Astrocyte of the spinal cord (primary cell): ENCODE measurements around the gene ADCY5.

Experiments
- DNase-seq: peaks from one replicate; pipeline ENCODE4 v3.0.0; 2011; ENCODE audit warnings: low read depth, low spot score
- H3K4me3 ChIP-seq: 2 replicates; pipeline ENCODE4 v1.5.1; 2011; ENCODE audit warnings: low read depth, mild to moderate bottlenecking, low read length, moderate library complexity
- CTCF ChIP-seq: IDR thresholded peaks from 2 replicates; pipeline ENCODE4 v1.5.1; 2012; ENCODE audit warnings: low read depth, mild to moderate bottlenecking, low read length, inconsistent platforms
- in situ Hi-C: cut with HindIII; loops from 2 replicates; pipeline ENCODE4 v1.10.0; 2017; ENCODE audit warnings: low sequenced_read_pairs

ADCY5 gene

DNA sequence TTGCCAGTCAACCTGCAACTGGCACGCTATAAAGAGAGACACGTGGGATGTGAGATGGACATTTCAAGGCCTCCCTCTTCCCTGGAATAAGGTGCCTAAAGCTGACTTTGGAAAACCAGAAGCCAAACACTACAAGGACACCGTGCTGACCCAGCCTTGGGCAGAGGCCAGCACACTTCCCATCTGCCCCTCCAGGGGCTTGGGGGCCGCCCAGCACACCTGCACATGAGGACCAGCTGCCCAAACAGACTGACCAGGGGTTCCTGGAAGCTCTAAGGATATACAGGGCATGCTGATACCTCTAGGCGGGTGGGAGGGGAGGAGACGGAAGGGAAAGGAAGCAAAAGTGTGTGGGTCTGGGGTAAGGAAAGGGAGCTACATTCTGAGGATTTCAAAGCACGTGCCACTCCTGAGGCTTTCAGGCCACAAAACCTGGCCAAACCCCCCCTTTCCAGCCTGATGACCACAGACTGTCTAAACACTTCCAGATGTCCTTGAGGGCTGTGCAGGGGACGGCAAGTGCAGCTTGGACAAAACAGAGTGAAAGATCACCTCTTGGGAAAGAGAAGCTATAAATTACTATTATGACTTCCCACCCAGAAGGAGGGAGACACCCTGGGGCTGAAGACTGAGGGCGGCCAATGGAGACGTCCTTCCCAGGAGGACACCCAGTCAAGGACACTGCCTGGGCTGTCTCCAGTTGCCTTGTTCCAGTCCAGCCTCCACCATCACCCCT lies 57.9 kb downstream of the ADCY5 start:
- no peak overlapping the region for H3K4me3 ChIP-seq
- no peak for DNase-seq
- TF ChIP-seq CTCF: no peak
- in situ Hi-C loops: no loop called here

GRCh38 chr3:123389628-123389918 lies 59.3 kb downstream of the ADCY5 start:
- no peak for TF ChIP-seq CTCF
- H3K4me3 ChIP-seq: no peak overlapping the region
- DNase-seq: no peak
- in situ Hi-C loops: no loop called here

DNA sequence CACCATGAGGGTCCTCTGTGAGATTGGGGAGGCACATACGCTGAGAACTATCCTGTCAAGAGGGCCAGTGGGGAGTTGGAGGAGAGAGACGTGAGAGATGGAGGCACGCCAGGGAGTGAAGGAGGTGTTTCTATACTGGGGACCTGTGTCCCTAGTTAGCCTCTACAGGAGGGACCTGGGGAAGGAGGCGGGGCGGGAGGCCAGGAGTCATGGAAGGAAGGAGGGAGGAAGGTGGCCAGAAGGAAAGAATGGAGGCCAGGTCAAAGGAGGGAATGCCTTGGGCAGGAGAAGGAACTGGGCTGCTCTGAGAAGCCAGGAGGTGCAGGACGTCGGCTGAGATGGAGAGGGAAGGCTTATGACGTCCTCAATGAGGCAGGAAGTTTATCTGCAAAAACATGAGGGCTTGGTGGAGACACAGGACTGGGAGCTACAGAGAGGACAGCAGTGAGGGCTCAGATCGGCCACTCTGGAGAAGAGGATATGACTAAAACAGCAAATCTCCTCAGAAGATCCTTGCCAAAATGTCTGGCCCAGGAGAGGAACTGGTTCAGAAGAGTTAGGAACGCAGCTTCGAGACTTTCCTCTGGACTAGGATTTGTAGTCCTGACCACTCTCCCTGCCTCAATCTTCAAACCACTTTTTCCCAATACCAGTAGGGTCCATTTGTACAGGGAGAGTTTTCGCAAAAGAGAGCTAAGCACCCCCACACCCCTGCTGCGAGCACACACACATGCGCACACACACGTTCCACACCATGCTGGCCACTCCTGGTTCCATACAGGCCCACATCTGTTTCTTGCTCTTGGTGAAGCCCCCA lies 59.9 kb downstream of the ADCY5 start:
- in situ Hi-C loops: no loop called here
- H3K4me3 ChIP-seq: no peak overlapping the region
- no peak for TF ChIP-seq CTCF
- no peak for DNase-seq

- TF ChIP-seq CTCF: no peak
- no peak for DNase-seq
- in situ Hi-C loops: no loop called here
- no peak overlapping the region for H3K4me3 ChIP-seq
These were observed 60.8 kb downstream of the ADCY5 start for GRCh38 chr3:123388042-123388441.

DNA sequence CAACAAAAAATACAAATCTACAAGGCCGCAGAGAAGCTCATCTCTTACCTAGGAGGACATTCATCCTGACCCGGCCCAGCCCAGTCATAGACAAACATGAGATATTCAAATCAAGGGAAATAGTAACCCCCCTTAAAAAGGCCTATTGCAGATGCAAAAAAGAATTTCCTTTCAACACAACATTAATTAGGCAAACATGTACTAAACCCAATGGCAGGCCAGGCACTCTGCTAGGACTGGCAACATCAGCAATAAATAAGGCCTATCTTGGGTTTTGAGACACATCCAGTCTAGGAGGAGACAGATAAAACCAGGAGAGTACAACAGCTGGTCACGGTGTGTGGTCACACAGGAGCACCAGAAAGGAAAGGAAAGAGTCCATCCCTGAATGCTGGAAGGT lies 61.4 kb downstream of the ADCY5 start:
- H3K4me3 ChIP-seq: no peak overlapping the region
- DNase-seq: no peak
- in situ Hi-C loops: no loop called here
- TF ChIP-seq CTCF: no peak

GRCh38 chr3:123386477-123387040 lies 62.3 kb downstream of the ADCY5 start:
- H3K4me3 ChIP-seq: no peak overlapping the region
- no peak for TF ChIP-seq CTCF
- DNase-seq: no peak
- in situ Hi-C loops: no loop called here
